SK-N-SH (cell line): Measurements from ENCODE around the gene MANEAL. TPM values are rescaled to one million over a fixed set of nuclear protein-coding genes. Genes with fewer than 3 reads are reported as not detected.

Experiments
- CTCF ChIA-PET: fragments of 300-600, 350-600 bp; formaldehyde crosslinking; extraction: SDS; loops from one replicate; lab custom pipeline; 2021; lab: Yijun Ruan, JAX
- POLR2A ChIA-PET: fragments of 350-600 bp; sonication (Branson Sonifier 250); formaldehyde crosslinking; extraction: SDS; loops from one replicate; lab custom pipeline; 2020; ENCODE audit warnings: antibody characterized with exemption, inconsistent platforms; lab: Yijun Ruan, JAX
- DNase-seq: peaks from one replicate; pipeline ENCODE4 v3.0.0; 2012
- H2AFZ ChIP-seq: fragments of 200-600 bp; sonication (generic); 2 replicates; pipeline ENCODE4 v1.8.1; 2016; ENCODE audit warnings: antibody characterized with exemption, mild to moderate bottlenecking, low read depth
- H3F3A ChIP-seq: fragments of 200-600 bp; sonication (generic); replicated peaks from 2 replicates; pipeline ENCODE3; 2016; ENCODE audit warnings: antibody characterized with exemption, mild to moderate bottlenecking; ENCODE audit not compliant: insufficient read depth
- H3K27ac ChIP-seq, 2 experiments: fragments of 200-500 bp in 1 of 2; fragments of 200-600 bp in 1 of 2; sonication (Bioruptor generic) in 1 of 2; sonication (generic), shearing (Covaris generic) in 1 of 2; 2 replicates each; pipeline versions ENCODE4 v1.5.1 to v1.6.1; 2014 to 2016; ENCODE audit warnings: low read depth in 2 of 2, inconsistent platforms in 1 of 2, low read length in 1 of 2, mild to moderate bottlenecking in 1 of 2, mixed read lengths in 1 of 2
- H3K27me3 ChIP-seq: fragments of 200-600 bp; sonication (generic), shearing (Covaris generic); 2 replicates; pipeline ENCODE4 v1.6.1; 2016; ENCODE audit warnings: mixed run types; ENCODE audit not compliant: insufficient read depth
- H3K36me3 ChIP-seq, 2 experiments: fragments of 200-500 bp in 1 of 2; fragments of 200-600 bp in 1 of 2; sonication (Bioruptor generic) in 1 of 2; sonication (generic) in 1 of 2; replicated peaks in 1 of 2; 2 replicates each; pipeline versions ENCODE3 to v1.5.1; 2014 to 2016; ENCODE audit warnings: low read length in 1 of 2, mild to moderate bottlenecking in 1 of 2; ENCODE audit not compliant: insufficient read depth in 2 of 2, control insufficient read depth in 1 of 2
- H3K4me1 ChIP-seq, 2 experiments: fragments of 200-500 bp in 1 of 2; fragments of 200-600 bp in 1 of 2; sonication (Bioruptor generic) in 1 of 2; sonication (generic), shearing (Covaris generic) in 1 of 2; 2 replicates each; pipeline versions ENCODE4 v1.5.1 to v1.6.1; 2014 to 2016; ENCODE audit warnings: low read depth in 1 of 2, low read length in 1 of 2, mixed run types in 1 of 2; ENCODE audit not compliant: insufficient read depth in 2 of 2, control insufficient read depth in 1 of 2
- H3K4me2 ChIP-seq: fragments of 200-600 bp; sonication (generic), shearing (Covaris generic); 2 replicates; pipeline ENCODE4 v1.6.1; 2017; ENCODE audit warnings: mixed run types
- H3K4me3 ChIP-seq, 2 experiments: fragments of 200-500 bp in 1 of 2; fragments of 200-600 bp in 1 of 2; sonication (Bioruptor generic) in 1 of 2; sonication (generic), shearing (Covaris generic) in 1 of 2; 2 replicates each; pipeline versions ENCODE4 v1.5.1 to v1.8.1; 2014 to 2016; ENCODE audit warnings: low read depth in 2 of 2, inconsistent platforms in 1 of 2, low read length in 1 of 2, mild to moderate bottlenecking in 1 of 2, mixed read lengths in 1 of 2, moderate library complexity in 1 of 2
- H3K79me2 ChIP-seq: fragments of 200-600 bp; sonication (generic); 2 replicates; pipeline ENCODE4 v1.8.1; 2017; ENCODE audit warnings: mild to moderate bottlenecking; ENCODE audit not compliant: insufficient read depth
- H3K9ac ChIP-seq: fragments of 200-600 bp; sonication (generic); 2 replicates; pipeline ENCODE4 v1.6.1; 2017; ENCODE audit warnings: mixed run types
- H3K9me2 ChIP-seq: fragments of 200-600 bp; sonication (generic); 2 replicates; pipeline ENCODE4 v1.6.1; 2017; ENCODE audit warnings: mixed run types
- H3K9me3 ChIP-seq: fragments of 200-600 bp; sonication (generic); 2 replicates; pipeline ENCODE4 v1.6.1; 2017; ENCODE audit warnings: mixed run types, mild to moderate bottlenecking, moderate library complexity
- H4K20me1 ChIP-seq: fragments of 200-600 bp; sonication (generic); 2 replicates; pipeline ENCODE4 v1.6.1; 2017; ENCODE audit warnings: mild to moderate bottlenecking, mixed run types; ENCODE audit not compliant: insufficient read depth
- CTCF ChIP-seq: fragments of 200-600 bp; sonication (generic); IDR thresholded peaks from 2 replicates; pipeline ENCODE4 v1.6.1; 2017; ENCODE audit warnings: antibody characterized with exemption, mild to moderate bottlenecking, moderate library complexity
- FOXJ3 ChIP-seq: sonication (generic); formaldehyde crosslinking; IDR thresholded peaks from 2 replicates; pipeline ENCODE4 v1.5.1; 2020; ENCODE audit warnings: mild to moderate bottlenecking, missing genetic modification reagents
- FOXM1 ChIP-seq: IDR thresholded peaks from 2 replicates; pipeline ENCODE4 v1.4.0; 2012; ENCODE audit warnings: low read depth, mild to moderate bottlenecking
- GATA2 ChIP-seq: sonication (generic); formaldehyde crosslinking; IDR thresholded peaks from 2 replicates; pipeline ENCODE4 v1.5.0; 2020; ENCODE audit warnings: mild to moderate bottlenecking, missing genetic modification reagents
- MXI1 ChIP-seq: IDR thresholded peaks from 2 replicates; pipeline ENCODE4 v1.6.1; 2012; ENCODE audit warnings: mild to moderate bottlenecking, low read depth, low read length, improper control_type of control experiment
- NFIC ChIP-seq: IDR thresholded peaks from 2 replicates; pipeline ENCODE4 v1.4.0; 2012; ENCODE audit warnings: borderline replicate concordance
- PBX3 ChIP-seq: IDR thresholded peaks from 2 replicates; pipeline ENCODE4; 2012
- RAD21 ChIP-seq: IDR thresholded peaks from 2 replicates; pipeline ENCODE4 v1.6.1; 2012; ENCODE audit warnings: mild to moderate bottlenecking, low read length
- REST ChIP-seq: IDR thresholded peaks from 2 replicates; pipeline ENCODE4 v1.6.1; 2012; ENCODE audit warnings: mild to moderate bottlenecking, low read depth, low read length, moderate library complexity
- RFX5 ChIP-seq: IDR thresholded peaks from 2 replicates; pipeline ENCODE4 v1.6.1; 2012; ENCODE audit warnings: mild to moderate bottlenecking, improper control_type of control experiment, low read length
- TAF1 ChIP-seq: IDR thresholded peaks from 2 replicates; pipeline ENCODE4 v1.6.1; 2012; ENCODE audit warnings: low read depth, mild to moderate bottlenecking, low read length, moderate library complexity, borderline replicate concordance
- USF2 ChIP-seq: fragments of 150-350 bp; IDR thresholded peaks from 2 replicates; pipeline ENCODE4 v1.6.1; 2017; ENCODE audit warnings: antibody characterized with exemption, low read length, low read depth, borderline replicate concordance
- WGBS: methylation state at CpG from one replicate; pipeline ENCODE4 v1.1.6; 2017; ENCODE audit warnings: low lambda C conversion rate; 5-methylcytosine and 5-hydroxymethylcytosine counted together
- polyA plus RNA-seq, 3 experiments: library from polyadenylated mRNA; depleted of rRNA; stranded (reverse); fragments of >200 nt; gene quantifications; 2 replicates each; pipeline ENCODE4 v1.2.3, GENCODE V29; 2012

Gene MANEAL
- polyA plus RNA-seq, 1 of the 3 experiments (the other 2 are of a cell fraction) = 2.7 TPM

- Histone ChIP-seq H3K4me3 (peak overlapping the region; percentile 23 to 53; a peak in 3 of 4 replicates), H3K9me3 (no peaks in the 10 kb centered on the region), H3K9ac (no peak overlapping the region), H3K4me2 (peak overlapping the region; percentile 63), H3F3A (no peaks in the 10 kb centered on the region), H4K20me1 (no peaks in the 10 kb centered on the region), H3K36me3 (peaks cover 0 to under 1% of the 10 kb centered on the region in 2 experiments), H3K9me2 (no peaks in the 10 kb centered on the region), H2AFZ (no peak overlapping the region), H3K27ac (peak overlapping the region in 1 of 2 experiments; percentile 74; a peak in 2 of 4 replicates), H3K4me1 (peaks cover 0 to 14% of the 10 kb centered on the region in 2 experiments; a peak in 1 of 4 replicates), H3K27me3 (peaks cover 18% of the 10 kb centered on the region; the same call in 1 of the 2 replicates), H3K79me2 (no peaks in the 10 kb centered on the region)
- ChIA-PET POLR2A (interaction anchor here (1.0 to 2.3 kb wide), 5 partner anchors 9 to 65 kb away, joined by 3 to 27 read pairs (median 5); partner anchors contain the start of genes C1orf122, MTF1 and YRDC), CTCF (interaction anchor here (0.6 to 2.0 kb wide), 9 partner anchors 9 to 240 kb away, joined by 3 to 9 read pairs (median 3); partner anchors contain the start of genes C1orf122, EPHA10, SNIP1 and YRDC)
- WGBS = 14% methylated on average over 18 of the region's 59 CpGs
- TF ChIP-seq RAD21 (peak; percentile 45), NFIC (no peak), USF2 (no peak), MXI1 (peak; percentile 14), PBX3 (no peak), CTCF (no peak), RFX5 (no peak), FOXM1 (no peak), GATA2 (CRISPR knock-in tag) (no peak), FOXJ3 (CRISPR knock-in tag) (no peak), REST (0 out of 2 replicates have a peak, but pooled peaks have one; percentile 35), TAF1 (no peak)
- DNase-seq = peak; percentile 76
Observed at GRCh38 chr1:37794372-37795339, 1.0 kb downstream of the MANEAL start.
